ENCODE measurements around the gene SPATA33.
"Not testable (repeated sequence)": the region's sequence is repeated elsewhere in the genome, so short reads cannot be mapped to it uniquely, and the experiment has no call there.

SPATA33 gene

GRCh38 chr16:89658221-89658879 lies 714 bp downstream of the SPATA33 start:
- DNase-seq, result no peak
- peak overlapping the region; percentile 68 for H3K27ac ChIP-seq (ENCODE audit: low read length)
- peaks cover 69% of the 10 kb centered on the region for H3K79me2 ChIP-seq (ENCODE audit: insufficient read depth, low read length)
- peaks cover 42% of the 10 kb centered on the region for H3K4me1 ChIP-seq (ENCODE audit: insufficient read depth, low read length)
- peak overlapping the region; percentile 65 for H3K9ac ChIP-seq (ENCODE audit: low read depth, low read length)
- TF ChIP-seq CTCF (IDR thresholded peaks at IDR 0.05; ENCODE audit: borderline replicate concordance, extremely low read depth, low read length, poor library complexity, severe bottlenecking) (no peak), EZH2 (IDR thresholded peaks at IDR 0.05; ENCODE audit: borderline replicate concordance, low read depth, low read length, severe bottlenecking) (no peak)
- peaks cover 50% of the 10 kb centered on the region for H3K36me3 ChIP-seq (ENCODE audit: insufficient read depth, low read length)
- peak; percentile 29; the same call in 2 of the 3 replicates for ATAC-seq (ENCODE audit: insufficient read depth, low read depth)
- H3K9me3 ChIP-seq (ENCODE audit: insufficient read depth, low read length, severe bottlenecking), result no peaks in the 10 kb centered on the region
- H2AFZ ChIP-seq (ENCODE audit: low read depth, low read length), result peak overlapping the region; percentile 69
- H4K20me1 ChIP-seq (ENCODE audit: insufficient read depth, low read length), result peaks cover 27% of the 10 kb centered on the region
- H3K4me2 ChIP-seq (ENCODE audit: insufficient read depth, low read length), result peak overlapping the region; percentile 94
- no peaks in the 10 kb centered on the region for H3K27me3 ChIP-seq (ENCODE audit: insufficient read depth, low read length, poor library complexity)
- peak overlapping the region; percentile 63 to 71 for H3K4me3 ChIP-seq (ENCODE audit: low read depth in 1 of 2, low read length in 2 of 2)

- H4K20me1 ChIP-seq (ENCODE audit: insufficient read depth, low read length), result peaks cover 18% of the 10 kb centered on the region
- TF ChIP-seq CTCF (IDR thresholded peaks at IDR 0.05; ENCODE audit: borderline replicate concordance, extremely low read depth, low read length, poor library complexity, severe bottlenecking) (no peak), EZH2 (IDR thresholded peaks at IDR 0.05; ENCODE audit: borderline replicate concordance, low read depth, low read length, severe bottlenecking) (no peak)
- 0 out of 2 replicates have a peak overlapping the region, but pooled peaks have one; percentile 4 for H3K9ac ChIP-seq (ENCODE audit: low read depth, low read length)
- peaks cover 48% of the 10 kb centered on the region for H3K36me3 ChIP-seq (ENCODE audit: insufficient read depth, low read length)
- no peak for ATAC-seq (ENCODE audit: insufficient read depth, low read depth)
- H3K4me3 ChIP-seq (ENCODE audit: low read depth in 1 of 2, low read length in 2 of 2), result no peak overlapping the region
- no peaks in the 10 kb centered on the region for H3K9me3 ChIP-seq (ENCODE audit: insufficient read depth, low read length, severe bottlenecking)
- H3K4me1 ChIP-seq (ENCODE audit: insufficient read depth, low read length), result peaks cover 39% of the 10 kb centered on the region
- H3K27ac ChIP-seq (ENCODE audit: low read length), result no peak overlapping the region
- H3K4me2 ChIP-seq (ENCODE audit: insufficient read depth, low read length), result peak overlapping the region; percentile 41
- H2AFZ ChIP-seq (ENCODE audit: low read depth, low read length), result no peak overlapping the region
- DNase-seq, result no peak
- H3K27me3 ChIP-seq (ENCODE audit: insufficient read depth, low read length, poor library complexity), result no peaks in the 10 kb centered on the region
- H3K79me2 ChIP-seq (ENCODE audit: insufficient read depth, low read length), result peaks cover 52% of the 10 kb centered on the region
These were observed 2.5 kb downstream of the SPATA33 start for GRCh38 chr16:89660146-89660545.

GRCh38 chr16:89661215-89661614 lies 3.6 kb downstream of the SPATA33 start:
- H3K27me3 ChIP-seq (ENCODE audit: insufficient read depth, low read length, poor library complexity), result no peaks in the 10 kb centered on the region
- TF ChIP-seq CTCF (IDR thresholded peaks at IDR 0.05; ENCODE audit: borderline replicate concordance, extremely low read depth, low read length, poor library complexity, severe bottlenecking), result no peak
- no peak for TF ChIP-seq EZH2 (IDR thresholded peaks at IDR 0.05; ENCODE audit: borderline replicate concordance, low read depth, low read length, severe bottlenecking)
- peaks cover 47% of the 10 kb centered on the region for H3K36me3 ChIP-seq (ENCODE audit: insufficient read depth, low read length)
- H3K4me2 ChIP-seq (ENCODE audit: insufficient read depth, low read length), result no peak overlapping the region
- no peak overlapping the region for H3K9ac ChIP-seq (ENCODE audit: low read depth, low read length)
- no peak overlapping the region for H2AFZ ChIP-seq (ENCODE audit: low read depth, low read length)
- ATAC-seq (ENCODE audit: insufficient read depth, low read depth) (no peak), DNase-seq (no peak)
- H3K4me1 ChIP-seq (ENCODE audit: insufficient read depth, low read length), result peaks cover 28% of the 10 kb centered on the region
- H3K79me2 ChIP-seq (ENCODE audit: insufficient read depth, low read length), result peaks cover 41% of the 10 kb centered on the region
- no peak overlapping the region for H3K27ac ChIP-seq (ENCODE audit: low read length)
- peaks cover 15% of the 10 kb centered on the region for H4K20me1 ChIP-seq (ENCODE audit: insufficient read depth, low read length)
- H3K4me3 ChIP-seq (ENCODE audit: low read depth in 1 of 2, low read length in 2 of 2), result no peak overlapping the region
- H3K9me3 ChIP-seq (ENCODE audit: insufficient read depth, low read length, severe bottlenecking), result no peaks in the 10 kb centered on the region

GRCh38 chr16:89664238-89664637 lies 6.6 kb downstream of the SPATA33 start:
- H3K4me2 ChIP-seq (ENCODE audit: insufficient read depth, low read length), result not testable (repeated sequence)

More at GRCh38 chr16:89664238-89664637, 6.6 kb downstream of the SPATA33 start:
- H3K4me3 ChIP-seq (ENCODE audit: low read depth in 1 of 2, low read length in 2 of 2); H4K20me1 ChIP-seq (ENCODE audit: insufficient read depth, low read length); H2AFZ ChIP-seq (ENCODE audit: low read depth, low read length); H3K27ac ChIP-seq (ENCODE audit: low read length); H3K27me3 ChIP-seq (ENCODE audit: insufficient read depth, low read length, poor library complexity); ATAC-seq (ENCODE audit: insufficient read depth, low read depth); DNase-seq; H3K9me3 ChIP-seq (ENCODE audit: insufficient read depth, low read length, severe bottlenecking); H3K9ac ChIP-seq (ENCODE audit: low read depth, low read length): not testable (repeated sequence)
- Histone ChIP-seq H3K36me3 (ENCODE audit: insufficient read depth, low read length) (peaks cover 47% of the 10 kb centered on the region), H3K79me2 (ENCODE audit: insufficient read depth, low read length) (peaks cover 14% of the 10 kb centered on the region), H3K4me1 (ENCODE audit: insufficient read depth, low read length) (peaks cover 27% of the 10 kb centered on the region)

Data from DND-41 (cell line).